ENCODE results near the gene SRP68.

DNA sequence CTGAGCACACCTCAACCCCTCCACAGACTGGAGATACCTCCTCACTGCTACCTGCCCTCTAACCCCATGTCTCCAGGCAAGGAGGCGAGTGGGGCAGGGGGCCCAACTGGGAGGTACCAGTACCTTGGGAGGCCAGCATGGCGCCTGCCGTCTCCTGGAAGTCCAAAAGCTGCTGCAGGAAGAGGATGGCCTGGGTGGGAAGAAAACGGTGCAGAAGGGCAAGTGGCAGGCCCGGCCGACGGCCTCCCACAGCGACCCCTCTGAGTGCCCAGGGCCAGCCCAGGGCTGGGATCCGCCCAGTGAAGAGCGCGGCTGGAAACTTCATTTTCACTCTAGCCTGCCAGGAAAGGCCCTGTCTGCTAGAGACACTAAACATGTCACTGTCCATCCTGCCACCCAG lies 15.2 kb upstream of the SRP68 start:
- no peak for TF ChIP-seq EZH2phosphoT487 (IDR thresholded peaks at IDR 0.05; ENCODE audit: borderline replicate concordance)
- TF ChIP-seq, protein P1, sequence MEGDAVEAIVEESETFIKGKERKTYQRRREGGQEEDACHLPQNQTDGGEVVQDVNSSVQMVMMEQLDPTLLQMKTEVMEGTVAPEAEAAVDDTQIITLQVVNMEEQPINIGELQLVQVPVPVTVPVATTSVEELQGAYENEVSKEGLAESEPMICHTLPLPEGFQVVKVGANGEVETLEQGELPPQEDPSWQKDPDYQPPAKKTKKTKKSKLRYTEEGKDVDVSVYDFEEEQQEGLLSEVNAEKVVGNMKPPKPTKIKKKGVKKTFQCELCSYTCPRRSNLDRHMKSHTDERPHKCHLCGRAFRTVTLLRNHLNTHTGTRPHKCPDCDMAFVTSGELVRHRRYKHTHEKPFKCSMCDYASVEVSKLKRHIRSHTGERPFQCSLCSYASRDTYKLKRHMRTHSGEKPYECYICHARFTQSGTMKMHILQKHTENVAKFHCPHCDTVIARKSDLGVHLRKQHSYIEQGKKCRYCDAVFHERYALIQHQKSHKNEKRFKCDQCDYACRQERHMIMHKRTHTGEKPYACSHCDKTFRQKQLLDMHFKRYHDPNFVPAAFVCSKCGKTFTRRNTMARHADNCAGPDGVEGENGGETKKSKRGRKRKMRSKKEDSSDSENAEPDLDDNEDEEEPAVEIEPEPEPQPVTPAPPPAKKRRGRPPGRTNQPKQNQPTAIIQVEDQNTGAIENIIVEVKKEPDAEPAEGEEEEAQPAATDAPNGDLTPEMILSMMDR (conservative IDR thresholded peaks at IDR 0.05; ENCODE audit: low read length), result no peak
